ENCODE results near the gene EI24.

Gene EI24

GRCh38 chr11:125627236-125627910 lies 58.1 kb downstream of the EI24 start:
- no peak for DNase-seq (ENCODE audit: low read depth)
